Activated CD4-positive, alpha-beta T cell treated with anti-CD3 and anti-CD28 coated beads, Interleukin-2, amount 10 ng/mL, durations not matched to agents 24 days and 14 days (primary cell): Measurements from ENCODE around the gene CBS. TPM values are rescaled to one million over a fixed set of nuclear protein-coding genes. Genes with fewer than 3 reads are reported as not detected.
"Not testable (repeated sequence)": the region's sequence is repeated elsewhere in the genome, so short reads cannot be mapped to it uniquely, and the experiment has no call there.

Experiments
- DNase-seq: peaks from one replicate; pipeline ENCODE4 v3.0.0; 2022
- H3K27ac Mint-ChIP-seq: one replicate; pipeline ENCODE4 v1.8.0; 2022; ENCODE audit warnings: mild to moderate bottlenecking, mixed read lengths
- H3K27me3 Mint-ChIP-seq: one replicate; pipeline ENCODE4 v1.8.0; 2022; ENCODE audit warnings: mixed read lengths
- H3K36me3 Mint-ChIP-seq: one replicate; pipeline ENCODE4 v1.8.0; 2022; ENCODE audit warnings: low read depth, mild to moderate bottlenecking, mixed read lengths
- H3K4me1 Mint-ChIP-seq: one replicate; pipeline ENCODE4 v1.8.0; 2021; ENCODE audit warnings: mixed read lengths
- H3K4me3 Mint-ChIP-seq: one replicate; pipeline ENCODE4 v1.8.0; 2022; ENCODE audit warnings: mild to moderate bottlenecking, moderate library complexity, mixed read lengths
- H3K9me3 Mint-ChIP-seq: one replicate; pipeline ENCODE4 v1.8.0; 2021; ENCODE audit warnings: mixed read lengths
- intact Hi-C: fragments of 100-400 bp; cut with micrococcal nuclease; formaldehyde crosslinking; loops from one replicate; pipeline ENCODE4 v1.15.1; 2023
- total RNA-seq: library from RNA; stranded (reverse); gene quantifications from 2 replicates; pipeline ENCODE4 v1.2.3, GENCODE V29; 2022

Gene CBS
- total RNA-seq, 1 donor from 2014 or later, result 51.5 TPM

GRCh38 chr21:43024439-43025136 is 51.0 kb downstream of the CBS start:
- Mint-ChIP-seq H3K27ac (no peak overlapping the region), H3K4me3 (no peak overlapping the region), H3K36me3 (peaks cover 22% of the 10 kb centered on the region), H3K9me3 (no peaks in the 10 kb centered on the region), H3K4me1 (no peaks in the 10 kb centered on the region), H3K27me3 (no peaks in the 10 kb centered on the region)
- intact Hi-C loops, result no loop called here
- no peak for DNase-seq

GRCh38 chr21:43023175-43023574 is 52.5 kb downstream of the CBS start:
- H3K27ac Mint-ChIP-seq, result no peak overlapping the region
- DNase-seq, result no peak
- no peaks in the 10 kb centered on the region for H3K4me1 Mint-ChIP-seq
- H3K36me3 Mint-ChIP-seq, result peaks cover 21% of the 10 kb centered on the region
- no peaks in the 10 kb centered on the region for H3K27me3 Mint-ChIP-seq
- intact Hi-C loops, result no loop called here
- H3K9me3 Mint-ChIP-seq, result no peaks in the 10 kb centered on the region
- no peak overlapping the region for H3K4me3 Mint-ChIP-seq

GRCh38 chr21:43021756-43022600 is 53.7 kb downstream of the CBS start:
- H3K36me3 Mint-ChIP-seq, result peaks cover 25% of the 10 kb centered on the region
- H3K9me3 Mint-ChIP-seq, result no peaks in the 10 kb centered on the region
- H3K4me3 Mint-ChIP-seq, result no peak overlapping the region
- no peak for DNase-seq
- H3K27me3 Mint-ChIP-seq, result no peaks in the 10 kb centered on the region
- no peaks in the 10 kb centered on the region for H3K4me1 Mint-ChIP-seq
- no peak overlapping the region for H3K27ac Mint-ChIP-seq
- intact Hi-C loops, result no loop called here

GRCh38 chr21:43021191-43021590 is 54.4 kb downstream of the CBS start:
- Mint-ChIP-seq H3K27me3 (no peaks in the 10 kb centered on the region), H3K27ac (no peak overlapping the region), H3K4me1 (no peaks in the 10 kb centered on the region), H3K4me3 (no peak overlapping the region), H3K36me3 (peaks cover 29% of the 10 kb centered on the region), H3K9me3 (no peaks in the 10 kb centered on the region)
- DNase-seq, result no peak
- intact Hi-C loops, result no loop called here

- intact Hi-C loops, result no loop called here
- H3K27me3 Mint-ChIP-seq, result no peaks in the 10 kb centered on the region
- H3K4me3 Mint-ChIP-seq, result no peak overlapping the region
- H3K4me1 Mint-ChIP-seq, result peaks cover 1% of the 10 kb centered on the region
- no peak overlapping the region for H3K27ac Mint-ChIP-seq
- no peaks in the 10 kb centered on the region for H3K9me3 Mint-ChIP-seq
- DNase-seq, result no peak
- H3K36me3 Mint-ChIP-seq, result peaks cover 33% of the 10 kb centered on the region
Observed at GRCh38 chr21:43020771-43021170, 54.9 kb downstream of the CBS start.

GRCh38 chr21:43020177-43020576 is 55.5 kb downstream of the CBS start:
- peaks cover 31% of the 10 kb centered on the region for H3K36me3 Mint-ChIP-seq
- intact Hi-C loops, result no loop called here
- no peak overlapping the region for H3K27ac Mint-ChIP-seq
- no peak overlapping the region for H3K4me3 Mint-ChIP-seq
- H3K9me3 Mint-ChIP-seq, result no peaks in the 10 kb centered on the region
- no peaks in the 10 kb centered on the region for H3K27me3 Mint-ChIP-seq
- H3K4me1 Mint-ChIP-seq, result peaks cover 5% of the 10 kb centered on the region
- DNase-seq, result no peak

- no peaks in the 10 kb centered on the region for H3K27me3 Mint-ChIP-seq
- peaks cover 5% of the 10 kb centered on the region for H3K4me1 Mint-ChIP-seq
- no peak for DNase-seq
- no peak overlapping the region for H3K27ac Mint-ChIP-seq
- H3K4me3 Mint-ChIP-seq, result no peak overlapping the region
- intact Hi-C loops, result no loop called here
- no peaks in the 10 kb centered on the region for H3K9me3 Mint-ChIP-seq
- peaks cover 34% of the 10 kb centered on the region for H3K36me3 Mint-ChIP-seq
Observed at GRCh38 chr21:43018519-43018918, 57.1 kb downstream of the CBS start.

- H3K9me3 Mint-ChIP-seq, result no peaks in the 10 kb centered on the region
- H3K4me3 Mint-ChIP-seq, result no peak overlapping the region
- H3K27me3 Mint-ChIP-seq, result no peaks in the 10 kb centered on the region
- H3K27ac Mint-ChIP-seq, result no peak overlapping the region
- no peak for DNase-seq
- peaks cover 5% of the 10 kb centered on the region for H3K4me1 Mint-ChIP-seq
- H3K36me3 Mint-ChIP-seq, result peaks cover 37% of the 10 kb centered on the region
- intact Hi-C loops, result no loop called here
Observed at GRCh38 chr21:43016728-43017127, 58.9 kb downstream of the CBS start.

- no peaks in the 10 kb centered on the region for H3K27me3 Mint-ChIP-seq
- no peaks in the 10 kb centered on the region for H3K9me3 Mint-ChIP-seq
- H3K4me1 Mint-ChIP-seq, result peaks cover 5% of the 10 kb centered on the region
- intact Hi-C loops, result no loop called here
- no peak for DNase-seq
- H3K4me3 Mint-ChIP-seq, result no peak overlapping the region
- no peak overlapping the region for H3K27ac Mint-ChIP-seq
- H3K36me3 Mint-ChIP-seq, result peaks cover 38% of the 10 kb centered on the region
Observed at GRCh38 chr21:43015906-43016540, 59.6 kb downstream of the CBS start.

- no peak overlapping the region for H3K27ac Mint-ChIP-seq
- H3K9me3 Mint-ChIP-seq, result no peaks in the 10 kb centered on the region
- no peak overlapping the region for H3K4me3 Mint-ChIP-seq
- H3K27me3 Mint-ChIP-seq, result no peaks in the 10 kb centered on the region
- intact Hi-C loops, result no loop called here
- peaks cover 5% of the 10 kb centered on the region for H3K4me1 Mint-ChIP-seq
- H3K36me3 Mint-ChIP-seq, result peaks cover 42% of the 10 kb centered on the region
- DNase-seq, result no peak
Observed at GRCh38 chr21:43012596-43012995, 63.0 kb downstream of the CBS start.

GRCh38 chr21:43006874-43007208 is 68.8 kb downstream of the CBS start:
- Mint-ChIP-seq H3K9me3 (no peaks in the 10 kb centered on the region), H3K4me1 (peaks cover 2% of the 10 kb centered on the region), H3K36me3 (peaks cover 38% of the 10 kb centered on the region), H3K27me3 (no peaks in the 10 kb centered on the region), H3K4me3 (no peak overlapping the region), H3K27ac (no peak overlapping the region)
- intact Hi-C loops, result no loop called here
- no peak for DNase-seq

GRCh38 chr21:43006051-43006873 is 69.4 kb downstream of the CBS start:
- H3K4me1 Mint-ChIP-seq, intact Hi-C loops, DNase-seq: not testable (repeated sequence)

GRCh38 chr21:43005635-43006034 is 70.0 kb downstream of the CBS start:
- DNase-seq, result no peak
- Mint-ChIP-seq H3K27me3 (no peaks in the 10 kb centered on the region), H3K9me3 (peaks cover 3% of the 10 kb centered on the region), H3K27ac (no peak overlapping the region), H3K36me3 (peaks cover 35% of the 10 kb centered on the region), H3K4me3 (no peak overlapping the region), H3K4me1 (peaks cover 2% of the 10 kb centered on the region)
- intact Hi-C loops, result no loop called here

More at GRCh38 chr21:43006051-43006873, 69.4 kb downstream of the CBS start:
- not testable (repeated sequence) for H3K9me3 Mint-ChIP-seq, H3K27ac Mint-ChIP-seq, H3K27me3 Mint-ChIP-seq, H3K4me3 Mint-ChIP-seq
- peaks cover 35% of the 10 kb centered on the region for H3K36me3 Mint-ChIP-seq
